Occipital lobe (tissue), 2 donors: ENCODE data around the gene DCUN1D5. TPM values are rescaled to one million over a fixed set of nuclear protein-coding genes. Genes with fewer than 3 reads are reported as not detected.
"Not testable (repeated sequence)": the region's sequence is repeated elsewhere in the genome, so short reads cannot be mapped to it uniquely, and the experiment has no call there.

Experiments used
- DNase-seq: peaks from one replicate; lab custom pipeline; 2025; lab: John Stamatoyannopoulos, UW
- total RNA-seq: library from RNA; depleted of rRNA; stranded (reverse); fragments of >200 nt; gene quantifications from one replicate; pipeline ENCODE4 v1.2.3, GENCODE V29; 2014

Gene DCUN1D5
- total RNA-seq, 1 donor from 2014 or later = 51.8 TPM

- no peak for DNase-seq
Observed at GRCh38 chr11:103055221-103055890, 36.6 kb downstream of the DCUN1D5 start.

DNA sequence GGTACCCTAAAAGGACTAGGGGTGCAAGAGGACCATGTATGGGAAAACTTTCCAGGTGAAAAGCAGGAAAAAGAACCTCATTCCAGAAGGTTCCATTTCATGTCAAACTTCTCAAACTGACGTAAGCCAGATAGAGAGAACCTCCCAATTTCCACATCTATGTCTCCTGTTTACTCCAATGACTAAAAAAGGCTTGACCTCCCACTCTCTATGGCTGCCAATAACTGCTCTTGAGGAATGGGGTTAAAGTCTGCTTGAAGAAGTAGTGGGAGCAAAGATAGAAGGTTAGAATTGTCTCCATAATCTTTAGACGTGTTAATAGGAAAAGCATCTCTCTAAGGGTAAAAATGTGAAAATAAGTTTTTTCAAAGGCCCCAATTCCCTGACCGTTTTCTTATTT lies 38.0 kb downstream of the DCUN1D5 start:
- no peak for DNase-seq

GRCh38 chr11:103051981-103052380 lies 40.0 kb downstream of the DCUN1D5 start:
- DNase-seq = no peak

GRCh38 chr11:103051151-103051801 lies 40.7 kb downstream of the DCUN1D5 start:
- DNase-seq = no peak

- DNase-seq = no peak
Observed at GRCh38 chr11:103050351-103050750, 41.6 kb downstream of the DCUN1D5 start.

DNA sequence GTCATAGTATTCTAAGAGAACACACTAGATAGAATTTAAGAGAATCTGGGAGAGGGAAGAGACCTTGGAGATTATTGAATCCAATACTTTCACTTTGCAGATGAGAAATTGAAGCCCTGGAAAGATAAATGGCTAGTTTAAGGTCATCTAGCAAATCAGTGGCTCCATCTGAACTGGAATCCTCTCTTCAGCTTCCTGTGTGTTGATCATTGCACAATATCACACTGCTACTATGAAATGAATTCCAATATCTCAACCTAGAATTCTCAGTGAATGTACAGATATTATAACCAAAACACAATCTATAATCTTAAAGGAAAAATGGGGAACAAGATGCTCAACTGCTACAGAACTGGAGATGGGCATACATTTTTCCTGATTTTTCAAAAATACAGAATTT lies 44.1 kb downstream of the DCUN1D5 start:
- no peak for DNase-seq

GRCh38 chr11:103043826-103044678 lies 47.9 kb downstream of the DCUN1D5 start:
- no peak for DNase-seq

DNA sequence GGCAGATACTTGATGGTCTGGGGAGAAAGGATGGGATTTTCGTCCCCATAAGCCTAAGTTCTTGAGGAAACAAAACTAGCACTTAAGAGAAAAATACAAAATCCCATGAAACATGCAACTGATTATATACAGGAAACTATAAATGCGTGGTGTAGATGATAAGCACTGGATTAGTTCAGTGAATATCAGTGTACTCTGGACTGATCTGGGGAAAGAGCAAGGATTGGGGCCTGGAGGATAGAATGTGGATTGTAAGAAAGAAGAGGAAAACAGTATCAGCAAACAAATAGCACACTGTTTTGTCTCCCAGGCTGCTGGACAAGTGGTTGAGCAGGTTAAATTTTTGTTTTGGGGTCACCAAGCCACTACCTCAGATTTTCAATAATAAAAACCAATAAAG lies 49.8 kb downstream of the DCUN1D5 start:
- DNase-seq = no peak

DNA sequence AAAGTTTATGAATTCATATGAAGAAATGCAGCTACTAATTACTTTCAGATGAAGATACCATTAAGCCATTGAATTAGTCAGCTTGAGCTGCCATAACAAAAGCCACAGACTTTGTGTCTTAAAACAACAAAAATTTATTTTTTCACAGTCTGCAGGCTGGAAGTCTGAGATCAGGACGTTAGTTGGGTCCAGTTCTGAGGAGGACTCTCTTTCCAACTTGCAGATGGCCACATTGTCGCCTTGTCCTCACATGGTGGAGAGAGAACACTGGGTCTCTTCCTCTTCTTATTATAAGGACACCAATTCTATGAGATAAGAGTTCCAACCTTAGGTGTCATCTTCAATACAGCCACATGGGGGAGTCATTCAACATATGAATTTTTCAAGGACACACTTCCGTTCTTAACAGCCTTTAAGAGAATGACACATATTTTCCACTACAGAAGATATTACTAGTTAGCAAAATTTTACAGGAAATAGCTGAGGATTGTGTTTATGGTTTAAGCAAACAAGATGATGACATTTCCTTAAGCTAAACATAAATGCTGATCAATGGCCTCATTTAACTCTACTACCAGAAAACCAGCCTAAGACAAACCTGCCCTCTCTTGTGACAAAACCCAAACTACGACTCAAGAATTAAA lies 56.0 kb downstream of the DCUN1D5 start:
- DNase-seq = no peak

DNA sequence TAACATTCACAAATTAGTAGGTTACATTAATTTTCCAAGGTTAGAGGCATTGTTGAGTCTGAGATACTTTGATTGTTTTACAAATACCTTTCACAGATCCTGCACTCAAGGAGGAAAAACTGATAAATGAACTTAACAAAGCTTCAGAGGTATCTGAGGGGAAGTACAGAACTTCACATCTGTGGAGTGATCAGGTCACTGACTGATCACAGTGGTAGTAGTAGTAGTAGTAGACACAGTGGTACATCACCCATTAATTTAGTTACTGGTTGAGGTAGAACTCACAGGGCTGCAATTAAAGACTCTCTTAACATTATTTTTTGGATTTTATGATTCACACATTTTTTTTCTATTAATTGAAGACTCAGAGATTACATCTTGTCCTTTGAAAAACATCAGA lies 56.7 kb downstream of the DCUN1D5 start:
- DNase-seq = no peak

DNA sequence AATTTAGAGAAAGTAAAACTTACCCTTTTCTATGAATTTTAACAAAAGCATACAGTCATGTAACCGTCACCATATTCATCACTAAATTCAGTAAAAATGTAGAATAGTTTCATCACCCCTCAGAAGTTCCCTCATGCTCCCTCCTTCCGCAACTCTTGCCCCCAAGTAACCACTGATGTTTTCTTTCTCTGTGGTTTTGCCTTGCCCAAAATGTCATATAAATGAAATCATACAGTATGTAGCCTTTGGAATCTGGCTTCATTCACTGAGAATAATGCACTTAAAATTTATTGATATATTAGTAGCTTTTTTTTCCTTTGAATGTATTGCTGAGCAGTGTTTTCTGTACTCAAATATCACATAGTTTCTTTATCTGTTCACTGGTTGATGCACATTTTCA lies 60.1 kb downstream of the DCUN1D5 start:
- no peak for DNase-seq

DNA sequence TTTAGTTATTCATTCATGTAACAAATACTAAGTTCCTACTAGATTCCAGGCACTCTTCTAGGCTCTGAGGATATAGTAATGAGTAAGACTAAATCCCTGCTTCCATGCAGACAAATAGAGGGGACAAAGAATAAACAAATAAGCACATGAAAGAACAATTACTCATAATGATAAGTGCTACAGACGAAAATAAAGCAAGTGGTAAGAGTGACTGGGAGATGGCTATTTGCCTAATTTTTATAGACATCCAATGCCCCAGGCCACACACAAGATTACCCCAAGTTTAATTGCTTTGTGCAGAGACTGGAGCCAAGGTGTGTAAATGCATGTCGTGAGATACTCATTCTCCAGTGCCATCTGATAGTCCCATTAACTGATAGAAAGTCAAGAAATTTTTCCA lies 62.6 kb downstream of the DCUN1D5 start:
- no peak for DNase-seq

- not testable (repeated sequence) for DNase-seq
Observed at GRCh38 chr11:103028304-103029020, 63.5 kb downstream of the DCUN1D5 start.

DNA sequence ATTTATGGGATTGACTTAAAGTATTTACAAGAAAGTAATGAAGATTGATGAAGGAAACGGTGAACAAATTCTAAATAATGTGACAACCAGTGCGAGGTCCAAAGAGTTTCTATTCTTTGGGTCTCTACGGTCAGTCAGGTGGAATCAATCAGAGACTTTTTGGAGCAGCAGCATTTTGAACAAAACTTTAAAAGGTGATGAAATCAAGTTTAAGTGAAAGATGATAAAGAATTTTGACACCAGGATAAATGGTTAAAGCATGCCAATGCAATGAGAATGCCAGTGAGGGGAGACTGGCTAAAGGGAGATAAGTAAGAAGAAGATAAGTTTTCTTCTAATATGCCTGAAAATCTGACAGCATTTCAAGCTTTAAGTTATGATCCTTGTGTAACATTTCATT lies 67.9 kb downstream of the DCUN1D5 start:
- no peak for DNase-seq

DNA sequence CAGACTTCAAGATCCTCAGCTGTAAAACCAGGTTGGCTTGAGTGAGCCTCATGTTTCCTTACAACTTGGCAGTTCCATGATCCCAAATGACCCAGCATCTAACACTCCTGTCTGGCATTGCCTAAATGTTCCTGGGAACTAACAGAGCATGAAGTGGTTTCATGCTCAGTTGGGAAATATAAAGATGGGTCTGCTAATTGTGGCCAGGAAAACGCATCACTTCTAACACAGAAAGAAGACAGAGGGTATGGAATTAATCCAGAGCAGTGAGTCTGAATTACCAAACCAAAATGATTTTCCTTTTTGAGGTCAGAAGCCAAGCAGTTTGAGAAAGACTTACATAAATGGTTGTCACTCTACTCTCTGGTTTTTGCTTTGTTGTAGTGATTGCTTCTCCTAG lies 75.9 kb downstream of the DCUN1D5 start:
- DNase-seq = no peak

DNA sequence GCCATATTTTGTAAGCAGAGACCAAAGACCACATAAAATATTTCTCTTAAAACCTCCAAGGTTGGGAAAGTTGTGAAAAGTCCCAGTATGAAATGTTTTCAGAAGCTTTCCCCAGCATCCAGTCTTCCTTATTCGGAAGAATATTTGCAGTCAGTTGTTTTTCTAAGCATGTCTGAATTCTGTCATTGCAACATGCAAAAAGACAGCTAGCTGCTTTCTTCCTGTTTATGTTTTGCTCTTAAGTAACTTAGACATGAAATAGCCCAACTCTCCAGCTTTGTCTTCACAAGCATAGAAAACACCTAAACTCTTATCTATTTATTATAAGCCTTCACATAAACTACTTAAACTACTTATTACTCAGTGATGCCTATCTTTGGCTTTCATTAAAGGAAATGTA lies 78.5 kb downstream of the DCUN1D5 start:
- DNase-seq = no peak

Other genes starting within 250 kb of the DCUN1D5 start
- gene MMP3, start 248.6 kb downstream of the DCUN1D5 start, total RNA-seq = not detected
- not detected for gene MMP12, start 217.2 kb downstream of the DCUN1D5 start, total RNA-seq
- gene MMP13, start 136.4 kb downstream of the DCUN1D5 start, total RNA-seq = not detected
- 94.1 TPM for gene DYNC2H1, start 17.3 kb upstream of the DCUN1D5 start, total RNA-seq